ENCODE data around the gene BDNF. TPM values are rescaled to one million over a fixed set of nuclear protein-coding genes. Genes with fewer than 3 reads are reported as not detected.

Gene BDNF
- total and polyA plus RNA-seq, 2 experiments from 2014 or later, result 0.36 to 0.37 TPM

DNA sequence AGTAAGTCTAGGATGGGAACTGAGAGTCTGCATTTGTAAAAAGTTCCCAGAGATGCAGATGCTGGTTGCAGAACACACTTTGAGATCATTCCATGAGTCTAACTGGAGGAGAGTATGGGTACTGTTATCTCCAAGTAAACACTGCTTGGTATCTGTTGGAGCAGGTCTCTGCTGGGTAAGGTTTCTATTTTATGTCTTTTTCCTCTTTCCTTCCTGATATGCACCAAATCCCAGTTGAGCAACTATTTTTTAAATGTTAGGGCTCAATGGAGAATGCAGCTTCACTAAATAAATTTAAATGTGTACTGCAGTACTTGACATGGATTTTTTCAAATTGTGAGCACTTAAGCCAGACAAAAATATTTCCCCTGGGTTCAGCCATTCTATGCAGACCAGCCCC is 48.5 kb downstream of the BDNF start:
- Histone ChIP-seq H3K27me3 (no peaks in the 10 kb centered on the region), H3K4me3 (no peak overlapping the region), H3K9me3 (ENCODE audit: low read depth) (no peaks in the 10 kb centered on the region), H3K4me1 (ENCODE audit: low read depth) (no peaks in the 10 kb centered on the region), H3K27ac (no peak overlapping the region), H3K36me3 (no peaks in the 10 kb centered on the region)
- no peak for DNase-seq (ENCODE audit: low read depth in 1 of 2, low spot score in 1 of 2)
- TF ChIP-seq, protein P1, sequence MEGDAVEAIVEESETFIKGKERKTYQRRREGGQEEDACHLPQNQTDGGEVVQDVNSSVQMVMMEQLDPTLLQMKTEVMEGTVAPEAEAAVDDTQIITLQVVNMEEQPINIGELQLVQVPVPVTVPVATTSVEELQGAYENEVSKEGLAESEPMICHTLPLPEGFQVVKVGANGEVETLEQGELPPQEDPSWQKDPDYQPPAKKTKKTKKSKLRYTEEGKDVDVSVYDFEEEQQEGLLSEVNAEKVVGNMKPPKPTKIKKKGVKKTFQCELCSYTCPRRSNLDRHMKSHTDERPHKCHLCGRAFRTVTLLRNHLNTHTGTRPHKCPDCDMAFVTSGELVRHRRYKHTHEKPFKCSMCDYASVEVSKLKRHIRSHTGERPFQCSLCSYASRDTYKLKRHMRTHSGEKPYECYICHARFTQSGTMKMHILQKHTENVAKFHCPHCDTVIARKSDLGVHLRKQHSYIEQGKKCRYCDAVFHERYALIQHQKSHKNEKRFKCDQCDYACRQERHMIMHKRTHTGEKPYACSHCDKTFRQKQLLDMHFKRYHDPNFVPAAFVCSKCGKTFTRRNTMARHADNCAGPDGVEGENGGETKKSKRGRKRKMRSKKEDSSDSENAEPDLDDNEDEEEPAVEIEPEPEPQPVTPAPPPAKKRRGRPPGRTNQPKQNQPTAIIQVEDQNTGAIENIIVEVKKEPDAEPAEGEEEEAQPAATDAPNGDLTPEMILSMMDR (IDR thresholded peaks at IDR 0.05; ENCODE audit: low read depth, low read length), result no peak

DNA sequence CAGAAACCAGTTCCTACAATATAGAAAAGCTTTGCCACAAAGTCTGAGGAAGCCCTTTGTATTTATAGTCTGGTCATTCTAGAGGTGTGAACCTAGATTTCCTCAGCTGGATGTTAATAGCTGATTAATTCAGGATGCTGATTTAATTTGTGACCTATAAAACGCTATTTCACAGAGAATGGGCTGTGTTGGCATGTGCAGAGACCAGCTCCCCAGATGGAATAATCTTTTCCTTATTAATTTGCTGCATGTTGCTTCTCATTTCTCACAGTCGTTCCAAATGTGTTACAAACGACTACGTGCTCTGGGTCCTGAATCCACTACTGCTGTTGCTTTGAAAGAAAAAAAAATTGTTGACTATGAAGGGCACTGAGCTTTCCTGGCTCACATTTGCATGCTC is 49.3 kb downstream of the BDNF start:
- Histone ChIP-seq H3K4me1 (ENCODE audit: low read depth) (no peaks in the 10 kb centered on the region), H3K9me3 (ENCODE audit: low read depth) (no peaks in the 10 kb centered on the region), H3K27ac (no peak overlapping the region), H3K4me3 (no peak overlapping the region), H3K27me3 (no peaks in the 10 kb centered on the region), H3K36me3 (no peaks in the 10 kb centered on the region)
- no peak for DNase-seq (ENCODE audit: low read depth in 1 of 2, low spot score in 1 of 2)
- TF ChIP-seq, protein P1 (IDR thresholded peaks at IDR 0.05; ENCODE audit: low read depth, low read length), result no peak

DNA sequence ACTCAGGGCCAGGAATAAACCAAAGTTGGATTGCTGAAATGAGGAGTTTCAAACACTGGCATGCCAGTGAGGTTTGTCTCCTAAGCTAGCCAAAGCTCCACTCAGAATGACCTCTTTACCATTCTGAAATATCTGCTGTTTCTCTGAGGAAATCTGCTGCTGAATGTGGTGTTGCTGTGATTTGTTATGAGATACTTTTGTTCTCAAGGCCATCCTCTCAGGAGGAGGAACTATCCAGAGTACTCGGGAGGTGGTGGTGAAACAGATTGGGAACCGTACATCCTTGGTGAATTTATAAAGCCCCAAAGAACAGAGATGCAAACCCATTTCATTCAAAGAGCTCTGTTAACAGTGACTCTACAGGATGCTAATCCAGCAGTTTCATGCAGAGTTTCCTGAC is 50.5 kb downstream of the BDNF start:
- no peak for DNase-seq (ENCODE audit: low read depth in 1 of 2, low spot score in 1 of 2)
- Histone ChIP-seq H3K4me1 (ENCODE audit: low read depth) (no peaks in the 10 kb centered on the region), H3K9me3 (ENCODE audit: low read depth) (no peaks in the 10 kb centered on the region), H3K4me3 (no peak overlapping the region), H3K27me3 (no peaks in the 10 kb centered on the region), H3K27ac (no peak overlapping the region), H3K36me3 (no peaks in the 10 kb centered on the region)
- TF ChIP-seq, protein P1 (IDR thresholded peaks at IDR 0.05; ENCODE audit: low read depth, low read length), result no peak

DNA sequence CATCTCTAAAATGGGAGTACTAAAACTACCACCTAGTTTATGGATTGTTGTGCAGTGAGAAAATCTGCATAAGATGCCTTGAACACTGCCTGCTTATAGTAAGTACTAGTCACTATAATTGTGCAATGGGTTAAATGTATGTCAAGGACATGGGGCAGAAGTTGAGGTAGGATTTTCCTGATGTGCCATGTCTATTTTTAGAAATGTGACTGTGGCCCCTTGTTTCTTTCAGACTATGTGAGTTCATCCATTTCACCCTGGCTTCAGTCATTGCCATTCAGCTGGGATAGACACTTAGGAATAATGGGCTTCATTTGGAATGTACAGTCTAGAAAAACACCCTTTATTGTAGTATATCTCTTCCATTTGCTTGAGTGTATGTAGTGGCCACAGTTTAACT is 51.4 kb downstream of the BDNF start:
- no peaks in the 10 kb centered on the region for H3K9me3 ChIP-seq (ENCODE audit: low read depth)
- TF ChIP-seq, protein P1 (IDR thresholded peaks at IDR 0.05; ENCODE audit: low read depth, low read length), result no peak
- H3K27ac ChIP-seq, result no peak overlapping the region
- H3K4me3 ChIP-seq, result no peak overlapping the region
- H3K36me3 ChIP-seq, result no peaks in the 10 kb centered on the region
- H3K4me1 ChIP-seq (ENCODE audit: low read depth), result no peaks in the 10 kb centered on the region
- DNase-seq (ENCODE audit: low read depth in 1 of 2, low spot score in 1 of 2), result no peak
- H3K27me3 ChIP-seq, result no peaks in the 10 kb centered on the region

DNA sequence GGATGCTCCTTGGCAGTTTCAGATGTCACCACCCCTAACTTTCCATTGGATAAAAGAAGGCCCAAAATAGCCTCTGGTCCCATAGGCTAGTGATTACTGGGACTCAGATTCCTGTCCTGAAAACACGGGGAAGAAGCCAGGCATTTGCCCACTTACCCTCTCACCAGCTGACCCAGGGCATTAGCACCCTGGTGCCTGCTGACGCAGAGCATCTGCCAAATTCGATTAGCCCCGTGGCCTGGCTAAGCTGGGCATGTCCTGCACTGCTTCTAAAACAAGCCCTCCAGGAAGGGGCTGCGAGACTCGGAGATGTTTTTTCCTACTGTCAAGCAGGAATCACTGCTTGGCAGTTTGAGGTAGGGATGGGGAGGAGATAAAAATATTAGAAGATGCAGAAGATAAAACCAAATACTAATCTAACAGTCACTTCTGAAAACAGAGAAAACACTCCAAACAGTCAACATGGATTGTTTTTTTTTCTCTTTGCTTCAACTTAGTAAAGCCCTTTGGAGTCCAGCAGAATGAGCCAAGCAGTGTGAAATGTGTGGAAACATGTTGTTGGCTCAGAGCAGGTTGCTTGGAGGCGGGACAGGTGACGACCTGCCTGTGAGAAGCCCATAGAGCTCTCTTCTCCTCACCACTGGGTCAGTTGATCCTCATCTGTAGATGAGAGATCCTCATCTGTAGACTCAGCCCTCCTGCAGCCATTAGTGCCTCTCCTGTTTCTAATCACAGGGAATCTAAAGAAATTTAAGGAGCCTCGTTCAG is 54.0 kb downstream of the BDNF start:
- H3K9me3 ChIP-seq (ENCODE audit: low read depth), result no peaks in the 10 kb centered on the region
- TF ChIP-seq, protein P1 (IDR thresholded peaks at IDR 0.05; ENCODE audit: low read depth, low read length), result no peak
- H3K36me3 ChIP-seq, result no peaks in the 10 kb centered on the region
- no peak overlapping the region for H3K27ac ChIP-seq
- no peaks in the 10 kb centered on the region for H3K4me1 ChIP-seq (ENCODE audit: low read depth)
- no peak for DNase-seq (ENCODE audit: low read depth in 1 of 2, low spot score in 1 of 2)
- H3K27me3 ChIP-seq, result no peaks in the 10 kb centered on the region
- H3K4me3 ChIP-seq, result no peak overlapping the region
